ENCODE data around the gene ARHGAP32.

- no peak for TF ChIP-seq POLR2AphosphoS5 (IDR thresholded peaks at IDR 0.05; ENCODE audit: low read depth, low read length)
- TF ChIP-seq TAF1 (IDR thresholded peaks at IDR 0.05; ENCODE audit: borderline replicate concordance, insufficient read depth, low read length): no peak
- no peak for TF ChIP-seq SIN3A (IDR thresholded peaks at IDR 0.05; ENCODE audit: borderline replicate concordance, insufficient read depth, low read length)
- TF ChIP-seq, protein P1, sequence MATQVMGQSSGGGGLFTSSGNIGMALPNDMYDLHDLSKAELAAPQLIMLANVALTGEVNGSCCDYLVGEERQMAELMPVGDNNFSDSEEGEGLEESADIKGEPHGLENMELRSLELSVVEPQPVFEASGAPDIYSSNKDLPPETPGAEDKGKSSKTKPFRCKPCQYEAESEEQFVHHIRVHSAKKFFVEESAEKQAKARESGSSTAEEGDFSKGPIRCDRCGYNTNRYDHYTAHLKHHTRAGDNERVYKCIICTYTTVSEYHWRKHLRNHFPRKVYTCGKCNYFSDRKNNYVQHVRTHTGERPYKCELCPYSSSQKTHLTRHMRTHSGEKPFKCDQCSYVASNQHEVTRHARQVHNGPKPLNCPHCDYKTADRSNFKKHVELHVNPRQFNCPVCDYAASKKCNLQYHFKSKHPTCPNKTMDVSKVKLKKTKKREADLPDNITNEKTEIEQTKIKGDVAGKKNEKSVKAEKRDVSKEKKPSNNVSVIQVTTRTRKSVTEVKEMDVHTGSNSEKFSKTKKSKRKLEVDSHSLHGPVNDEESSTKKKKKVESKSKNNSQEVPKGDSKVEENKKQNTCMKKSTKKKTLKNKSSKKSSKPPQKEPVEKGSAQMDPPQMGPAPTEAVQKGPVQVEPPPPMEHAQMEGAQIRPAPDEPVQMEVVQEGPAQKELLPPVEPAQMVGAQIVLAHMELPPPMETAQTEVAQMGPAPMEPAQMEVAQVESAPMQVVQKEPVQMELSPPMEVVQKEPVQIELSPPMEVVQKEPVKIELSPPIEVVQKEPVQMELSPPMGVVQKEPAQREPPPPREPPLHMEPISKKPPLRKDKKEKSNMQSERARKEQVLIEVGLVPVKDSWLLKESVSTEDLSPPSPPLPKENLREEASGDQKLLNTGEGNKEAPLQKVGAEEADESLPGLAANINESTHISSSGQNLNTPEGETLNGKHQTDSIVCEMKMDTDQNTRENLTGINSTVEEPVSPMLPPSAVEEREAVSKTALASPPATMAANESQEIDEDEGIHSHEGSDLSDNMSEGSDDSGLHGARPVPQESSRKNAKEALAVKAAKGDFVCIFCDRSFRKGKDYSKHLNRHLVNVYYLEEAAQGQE (IDR thresholded peaks at IDR 0.05; ENCODE audit: insufficient read depth in 1 of 2, low read depth in 2 of 2, low read length in 2 of 2): no peak
These were observed 102.1 kb downstream of the ARHGAP32 start for GRCh38 chr11:129090056-129090455.

Measured in PFSK-1 (cell line).